CD14-positive monocyte (primary cell): ENCODE data around the gene ADAMTSL4. TPM values are rescaled to one million over a fixed set of nuclear protein-coding genes. Genes with fewer than 3 reads are reported as not detected.
A peak's percentile ranks its signal among the peaks of the same experiment; 100 is the strongest.

Experiments used
- DNase-seq, 3 donors: peaks; one replicate each; pipeline ENCODE4 v3.0.0-alpha.2; 2011 to 2022
- H2AFZ ChIP-seq: 2 replicates; pipeline ENCODE4 v1.6.0; 2012; ENCODE audit warnings: mild to moderate bottlenecking, low read depth, low read length, inconsistent platforms; ENCODE audit not compliant: insufficient read depth, poor library complexity, severe bottlenecking
- H3K27ac ChIP-seq, 2 donors: 1 replicate in 1 of 2; 2 replicates in 1 of 2; pipeline ENCODE4 v1.5.1; 2012 to 2013; ENCODE audit warnings: low read length in 2 of 2, control low read depth in 1 of 2, inconsistent platforms in 1 of 2, low read depth in 1 of 2, mild to moderate bottlenecking in 1 of 2
- H3K27me3 ChIP-seq, 2 donors: one replicate each; pipeline versions ENCODE4 v1.6.0 to v1.6.1; 2011 to 2013; ENCODE audit warnings: low read length in 2 of 2; ENCODE audit not compliant: control insufficient read depth in 2 of 2, insufficient read depth in 2 of 2
- H3K36me3 ChIP-seq, 2 donors: replicated peaks in 1 of 2; 1 replicate in 1 of 2; 2 replicates in 1 of 2; pipeline versions ENCODE4 v1.5.1 to v1.6.1; 2012 to 2013; ENCODE audit warnings: low read length in 2 of 2, control low read depth in 1 of 2, inconsistent platforms in 1 of 2, mild to moderate bottlenecking in 1 of 2; ENCODE audit not compliant: insufficient read depth in 2 of 2, control insufficient read depth in 1 of 2
- H3K4me1 ChIP-seq, 2 donors: 1 replicate in 1 of 2; 2 replicates in 1 of 2; pipeline versions ENCODE4 v1.5.1 to v1.6.1; 2012 to 2013; ENCODE audit warnings: low read length in 2 of 2, control low read depth in 1 of 2, inconsistent platforms in 1 of 2, mild to moderate bottlenecking in 1 of 2, moderate library complexity in 1 of 2; ENCODE audit not compliant: insufficient read depth in 2 of 2, control insufficient read depth in 1 of 2
- H3K4me2 ChIP-seq: replicated peaks from 2 replicates; pipeline ENCODE3; 2012; ENCODE audit warnings: low read length, moderate library complexity, mild to moderate bottlenecking; ENCODE audit not compliant: poor library complexity, severe bottlenecking; ENCODE audit errors: extremely low read depth
- H3K4me3 ChIP-seq, 3 experiments: fragments of 200-600 bp in 1 of 3; sonication (generic) in 1 of 3; replicated peaks in 1 of 3; 1 replicate in 2 of 3; 2 replicates in 1 of 3; pipeline ENCODE4 v1.5.1; 2011 to 2013; ENCODE audit warnings: low read length in 3 of 3, mild to moderate bottlenecking in 3 of 3, control low read depth in 2 of 3, low read depth in 2 of 3, inconsistent platforms in 1 of 3, moderate library complexity in 1 of 3
- H3K79me2 ChIP-seq: 2 replicates; pipeline ENCODE4 v1.6.0; 2012; ENCODE audit warnings: mild to moderate bottlenecking, control low read depth, inconsistent platforms, low read length, moderate library complexity; ENCODE audit not compliant: insufficient read depth
- H3K9ac ChIP-seq: 2 replicates; pipeline ENCODE4 v1.6.0; 2017; ENCODE audit warnings: low read length, mild to moderate bottlenecking; ENCODE audit not compliant: insufficient read depth, poor library complexity, severe bottlenecking
- H3K9me3 ChIP-seq, 2 donors: replicated peaks in 1 of 2; 1 replicate in 1 of 2; 2 replicates in 1 of 2; pipeline versions ENCODE4 v1.5.1 to v1.6.1; 2012 to 2013; ENCODE audit warnings: low read length in 2 of 2, control low read depth in 1 of 2; ENCODE audit not compliant: control insufficient read depth in 1 of 2, insufficient read depth in 1 of 2
- H4K20me1 ChIP-seq: 2 replicates; pipeline ENCODE4 v1.6.0; 2012; ENCODE audit warnings: mild to moderate bottlenecking, low read length, control low read depth, moderate library complexity; ENCODE audit not compliant: insufficient read depth
- H3K27ac Mint-ChIP-seq, 7 donors: one replicate each; pipeline ENCODE4 v1.8.0; 2020; ENCODE audit warnings: mild to moderate bottlenecking in 7 of 7, mixed read lengths in 7 of 7, moderate library complexity in 6 of 7, inconsistent platforms in 2 of 7
- H3K27me3 Mint-ChIP-seq, 3 donors: one replicate each; pipeline ENCODE4 v1.8.0; 2021 to 2022; ENCODE audit warnings: low read depth in 3 of 3, mild to moderate bottlenecking in 3 of 3, mixed read lengths in 3 of 3, moderate library complexity in 3 of 3, inconsistent platforms in 1 of 3
- H3K36me3 Mint-ChIP-seq, 2 donors: one replicate each; pipeline ENCODE4 v1.8.0; 2020; ENCODE audit warnings: mixed read lengths in 2 of 2, inconsistent platforms in 1 of 2, mild to moderate bottlenecking in 1 of 2
- H3K4me1 Mint-ChIP-seq: one replicate; pipeline ENCODE4 v1.8.0; 2020; ENCODE audit warnings: mild to moderate bottlenecking, mixed read lengths
- H3K4me3 Mint-ChIP-seq, 2 donors: one replicate each; pipeline ENCODE4 v1.8.0; 2020; ENCODE audit warnings: mild to moderate bottlenecking in 2 of 2, mixed read lengths in 2 of 2, moderate library complexity in 1 of 2
- H3K9me3 Mint-ChIP-seq, 7 donors: one replicate each; pipeline ENCODE4 v1.8.0; 2020 to 2022; ENCODE audit warnings: mixed read lengths in 7 of 7, mild to moderate bottlenecking in 6 of 7, moderate library complexity in 6 of 7, inconsistent platforms in 2 of 7
- CTCF ChIP-seq: fragments of 200-600 bp; IDR thresholded peaks from one replicate; pipeline ENCODE4 v1.8.0; 2022; ENCODE audit warnings: antibody characterized with exemption, mild to moderate bottlenecking
- WGBS: methylation state at CpG from one replicate; pipeline ENCODE4 v1.1.5; 2013; ENCODE audit warnings: missing lambda C conversion rate; ENCODE audit not compliant: insufficient coverage; 5-methylcytosine and 5-hydroxymethylcytosine counted together
- intact Hi-C, 2 donors: fragments of 100-400 bp; cut with micrococcal nuclease; formaldehyde crosslinking; loops; one replicate each; pipeline versions ENCODE4 v1.15.0 to v1.15.1; 2023
- polyA plus RNA-seq, 3 donors: library from polyadenylated mRNA; depleted of rRNA in 1 of 3; unstranded in 2 of 3; stranded (reverse) in 1 of 3; fragments of 300-500 nt in 2 of 3; fragments of >200 nt in 1 of 3; fragmentation: Illumina TruSeq in 2 of 3; gene quantifications; 1 replicate in 2 of 3; 2 replicates in 1 of 3; pipeline ENCODE4 v1.2.3, GENCODE V29; 2012 to 2021

ADAMTSL4 gene
- polyA plus RNA-seq, 3 donors: 2.5 to 109 (median 2.8) TPM

- peak overlapping the region; percentile 22 to 69 (median 28) for H3K4me3 ChIP-seq
- peaks cover 45 to 68% of the 10 kb centered on the region in 2 donors for H3K36me3 Mint-ChIP-seq
- TF ChIP-seq CTCF: no peak
- H3K9me3 Mint-ChIP-seq: peaks cover 0 to 2% (median 0%) of the 10 kb centered on the region in 7 donors
- H2AFZ ChIP-seq: no peak overlapping the region
- H3K9ac ChIP-seq: peak overlapping the region; percentile 35
- peak overlapping the region; percentile 66 to 75 for H3K27ac ChIP-seq
- intact Hi-C loops: no loop called here
- H3K79me2 ChIP-seq: peaks cover 96% of the 10 kb centered on the region
- H3K27me3 ChIP-seq: no peaks in the 10 kb centered on the region
- peaks cover 0 to 5% (median 0%) of the 10 kb centered on the region in 3 donors for H3K27me3 Mint-ChIP-seq
- H3K4me3 Mint-ChIP-seq: peak overlapping the region; percentile 67 to 82
- peak overlapping the region; percentile 91 to 93 (median 92) for H3K27ac Mint-ChIP-seq
- H3K4me1 ChIP-seq: peaks cover 84 to 100% of the 10 kb centered on the region in 2 donors
- peaks cover 10 to 29% of the 10 kb centered on the region in 2 donors for H3K36me3 ChIP-seq
- DNase-seq: peak; percentile 46 to 64 (median 57)
- peak overlapping the region; percentile 76 for H3K4me2 ChIP-seq
- peaks cover 98% of the 10 kb centered on the region for H4K20me1 ChIP-seq
- no peaks in the 10 kb centered on the region for H3K9me3 ChIP-seq
- 0% methylated on average over 1 of the region's 3 CpGs for WGBS
- peaks cover 92% of the 10 kb centered on the region for H3K4me1 Mint-ChIP-seq
These were observed 18.1 kb downstream of the ADAMTSL4 start for GRCh38 chr1:150567341-150567716.

- peak in 2 of 3 donors; percentile 27 to 43 for DNase-seq
- Histone ChIP-seq H2AFZ (no peak overlapping the region), H3K79me2 (peaks cover 96% of the 10 kb centered on the region), H4K20me1 (peaks cover 98% of the 10 kb centered on the region), H3K4me1 (peaks cover 81 to 100% of the 10 kb centered on the region in 2 donors), H3K9me3 (no peaks in the 10 kb centered on the region), H3K4me3 (peak overlapping the region; percentile 22 to 69 (median 28)), H3K27ac (peak overlapping the region; percentile 66 to 75), H3K27me3 (no peaks in the 10 kb centered on the region), H3K36me3 (peaks cover 16 to 35% of the 10 kb centered on the region in 2 donors), H3K9ac (peak overlapping the region; percentile 35), H3K4me2 (peak overlapping the region; percentile 76)
- H3K4me3 Mint-ChIP-seq: peak overlapping the region; percentile 67 to 82
- no peak for TF ChIP-seq CTCF
- H3K9me3 Mint-ChIP-seq: peaks cover 0 to 2% (median 0%) of the 10 kb centered on the region in 7 donors
- intact Hi-C loops: no loop called here
- peak overlapping the region; percentile 91 to 93 (median 92) for H3K27ac Mint-ChIP-seq
- peaks cover 92% of the 10 kb centered on the region for H3K4me1 Mint-ChIP-seq
- H3K27me3 Mint-ChIP-seq: peaks cover 0 to 6% (median 0%) of the 10 kb centered on the region in 3 donors
- H3K36me3 Mint-ChIP-seq: peaks cover 48 to 74% of the 10 kb centered on the region in 2 donors
- WGBS: 17% methylated on average over 3 of the region's 10 CpGs
These were observed 18.7 kb downstream of the ADAMTSL4 start for GRCh38 chr1:150567717-150568593.
